ENCODE data around the gene PROK2.

The PROK2 gene, protein sequence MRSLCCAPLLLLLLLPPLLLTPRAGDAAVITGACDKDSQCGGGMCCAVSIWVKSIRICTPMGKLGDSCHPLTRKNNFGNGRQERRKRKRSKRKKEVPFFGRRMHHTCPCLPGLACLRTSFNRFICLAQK

GRCh38 chr3:71784914-71785531, at the start of gene PROK2:
TSS of gene PROK2 (minus strand) at chr3:71785148. CDS start at chr3:71785052, 96 bp downstream.
- DNase-seq, result peak; percentile 38

- no peak for DNase-seq
These were observed 46.7 kb upstream of the PROK2 start for GRCh38 chr3:71831599-71831998.

- no peak for DNase-seq
These were observed 40.8 kb upstream of the PROK2 start for GRCh38 chr3:71825551-71826283.

GRCh38 chr3:71821116-71821515, 36.2 kb upstream of the PROK2 start:
- DNase-seq, result no peak

- no peak for DNase-seq
These were observed 32.3 kb upstream of the PROK2 start for GRCh38 chr3:71817262-71817661.

DNA sequence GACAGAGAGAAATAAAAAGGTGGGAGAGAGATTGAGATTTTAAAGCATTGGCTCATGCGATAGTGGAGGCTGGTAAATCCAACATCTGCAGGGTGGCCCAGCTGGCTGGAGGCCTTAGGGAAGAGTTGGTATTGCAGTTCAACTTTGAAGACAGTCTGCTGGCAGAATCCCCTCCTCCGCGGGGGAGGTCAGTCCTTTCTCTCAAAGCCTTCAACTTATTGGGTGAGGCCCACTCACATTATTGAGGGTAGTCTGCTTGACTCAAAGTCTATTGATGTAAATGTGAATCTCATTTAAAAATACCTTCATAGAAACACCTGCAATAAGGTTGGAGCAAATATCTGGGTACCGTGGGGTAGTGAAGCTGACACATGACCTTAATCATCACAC, 31.8 kb upstream of the PROK2 start:
- no peak for DNase-seq

- DNase-seq, result no peak
These were observed 30.6 kb upstream of the PROK2 start for GRCh38 chr3:71815340-71816067.

- no peak for DNase-seq
These were observed 28.8 kb upstream of the PROK2 start for GRCh38 chr3:71813704-71814103.

DNA sequence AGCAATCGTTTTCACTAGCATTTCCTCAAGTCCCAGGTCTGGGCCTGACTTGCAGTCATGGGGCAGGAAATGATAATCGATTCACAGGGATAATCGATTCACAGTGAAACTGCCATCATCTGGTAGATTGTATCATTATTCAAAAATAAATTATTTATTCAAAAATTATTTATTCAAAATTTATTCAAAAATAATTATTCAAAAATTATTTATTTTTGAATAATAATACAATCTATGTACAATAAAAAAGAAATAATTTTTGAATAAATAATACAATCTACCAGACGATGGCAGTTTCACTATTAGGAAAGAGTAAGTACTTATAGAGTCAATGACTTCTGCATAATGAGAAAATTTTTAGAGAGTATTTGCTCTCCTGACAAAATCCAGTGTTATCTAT, 28.1 kb upstream of the PROK2 start:
- no peak for DNase-seq

GRCh38 chr3:71810056-71810455, 25.1 kb upstream of the PROK2 start:
- DNase-seq, result no peak

GRCh38 chr3:71809321-71810026, 24.5 kb upstream of the PROK2 start:
- no peak for DNase-seq

- DNase-seq, result no peak
These were observed 21.8 kb upstream of the PROK2 start for GRCh38 chr3:71806736-71807135.

DNA sequence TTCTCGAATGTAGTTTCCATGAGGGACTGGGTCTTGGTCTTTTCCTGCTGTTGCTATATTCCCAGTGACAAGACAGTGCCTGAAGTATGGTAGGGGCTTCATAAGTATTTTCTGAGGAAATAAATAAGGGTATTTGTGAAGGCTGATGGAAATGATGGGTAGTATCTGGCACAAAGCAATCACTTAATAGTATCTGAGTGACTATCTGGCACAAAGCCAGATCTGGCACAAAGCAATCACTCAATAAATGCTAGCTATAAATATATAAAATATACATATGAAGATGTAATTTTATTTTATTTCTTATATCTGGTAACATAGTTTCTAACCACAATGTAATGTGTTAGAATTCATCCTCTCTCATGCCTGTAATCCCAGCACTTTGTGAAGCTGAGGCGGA, 20.7 kb upstream of the PROK2 start:
- no peak for DNase-seq

DNA sequence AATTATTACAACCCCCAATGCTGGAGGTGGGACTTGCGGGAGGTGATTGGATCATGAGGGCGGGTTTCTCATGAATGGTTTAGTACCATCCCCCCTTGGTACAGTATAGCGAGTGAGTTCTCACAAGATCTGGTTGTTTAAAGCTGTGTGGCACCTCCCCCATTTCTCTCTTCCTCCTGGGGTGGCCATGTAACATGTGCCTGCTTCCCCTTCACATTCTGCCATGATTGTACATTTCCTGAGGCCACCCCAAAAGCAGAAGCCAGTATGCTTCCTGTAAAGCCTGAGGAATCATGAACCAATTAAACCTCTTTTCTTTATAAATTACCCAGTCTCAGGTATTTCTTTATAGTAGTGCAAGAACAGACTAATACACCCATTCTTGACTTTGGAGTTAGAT, 20.3 kb upstream of the PROK2 start:
- DNase-seq, result no peak

DNA sequence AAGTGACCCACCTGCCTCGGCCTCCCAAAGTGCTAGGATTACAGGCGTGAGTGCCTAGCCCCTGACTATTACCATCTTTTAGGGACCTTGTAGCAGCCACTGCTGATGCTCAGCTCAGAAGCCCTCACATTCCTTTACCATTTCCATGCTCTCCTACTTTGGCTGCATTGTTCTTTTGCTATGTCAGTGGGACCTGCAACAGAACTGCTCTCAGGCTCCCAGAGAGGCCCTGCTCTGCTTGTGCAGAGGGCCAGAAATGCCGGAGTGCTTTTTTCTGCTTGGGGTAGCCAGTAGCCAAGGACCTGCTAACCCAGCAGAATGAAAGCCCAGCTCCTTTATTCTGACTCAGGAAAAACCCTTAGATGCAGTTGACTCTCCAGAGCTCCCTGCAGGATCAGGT, 18.3 kb upstream of the PROK2 start:
- no peak for DNase-seq

DNA sequence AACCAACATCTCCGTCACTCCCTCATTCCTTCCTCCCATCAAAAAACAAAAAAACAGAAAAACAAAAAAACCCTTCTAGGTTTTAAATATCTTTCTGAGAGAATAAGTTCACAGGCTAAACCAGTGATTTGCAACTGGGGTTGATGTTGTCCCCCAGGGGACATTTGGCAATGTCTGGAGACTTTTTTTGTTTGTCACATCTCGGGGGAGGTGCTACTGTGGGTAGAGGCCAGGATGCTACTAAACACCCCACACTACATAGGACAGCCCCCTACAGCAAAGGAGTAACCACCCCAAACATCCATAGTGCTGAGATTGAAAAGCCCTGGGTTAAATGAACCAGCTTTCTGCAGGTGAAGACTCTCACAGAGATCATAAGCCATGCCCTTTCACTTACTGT, 17.0 kb upstream of the PROK2 start:
- DNase-seq, result no peak

GRCh38 chr3:71800023-71800422, 15.1 kb upstream of the PROK2 start:
- no peak for DNase-seq

DNA sequence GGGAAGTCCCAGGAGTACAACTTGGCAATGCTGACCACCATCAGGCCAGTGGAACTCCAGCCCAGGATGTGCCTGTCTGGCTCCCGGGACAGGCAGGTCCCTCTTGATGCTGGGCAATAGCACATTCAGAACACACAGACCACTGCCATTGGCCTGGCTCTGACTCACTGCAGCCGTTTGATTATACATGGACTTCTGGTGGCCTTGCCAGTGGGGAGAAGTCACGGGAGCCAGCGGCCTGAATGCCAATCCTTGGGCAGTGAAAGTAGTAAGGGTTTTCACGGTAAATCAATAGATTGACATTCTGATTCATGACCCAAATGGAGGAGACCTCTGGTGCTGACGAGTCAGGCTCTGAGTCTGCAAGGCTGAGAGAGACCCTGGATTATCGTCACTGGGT, 12.5 kb upstream of the PROK2 start:
- DNase-seq, result no peak

DNA sequence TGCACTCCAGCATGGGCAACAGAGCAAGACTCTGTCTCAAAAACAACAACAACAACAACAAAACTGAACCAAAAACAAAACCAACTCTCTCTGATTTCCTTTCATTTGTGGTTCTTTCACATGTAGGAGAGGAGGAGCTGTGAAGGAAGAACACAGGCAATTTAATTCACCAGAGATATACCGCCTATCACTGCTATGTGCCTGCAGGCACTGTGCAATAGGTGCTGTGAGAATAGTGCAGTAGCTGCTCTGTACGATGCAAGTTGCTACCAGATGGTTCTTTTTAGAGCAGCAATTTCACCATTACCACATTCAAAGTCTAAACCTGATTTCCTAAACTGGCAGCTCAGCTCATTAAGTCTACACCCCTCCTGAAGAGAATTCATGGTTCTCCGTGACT, 11.3 kb upstream of the PROK2 start:
- no peak for DNase-seq

- DNase-seq, result no peak
These were observed 6.7 kb upstream of the PROK2 start for GRCh38 chr3:71791634-71792033.

- DNase-seq, result no peak
These were observed 5.0 kb upstream of the PROK2 start for GRCh38 chr3:71789922-71790321.

DNA sequence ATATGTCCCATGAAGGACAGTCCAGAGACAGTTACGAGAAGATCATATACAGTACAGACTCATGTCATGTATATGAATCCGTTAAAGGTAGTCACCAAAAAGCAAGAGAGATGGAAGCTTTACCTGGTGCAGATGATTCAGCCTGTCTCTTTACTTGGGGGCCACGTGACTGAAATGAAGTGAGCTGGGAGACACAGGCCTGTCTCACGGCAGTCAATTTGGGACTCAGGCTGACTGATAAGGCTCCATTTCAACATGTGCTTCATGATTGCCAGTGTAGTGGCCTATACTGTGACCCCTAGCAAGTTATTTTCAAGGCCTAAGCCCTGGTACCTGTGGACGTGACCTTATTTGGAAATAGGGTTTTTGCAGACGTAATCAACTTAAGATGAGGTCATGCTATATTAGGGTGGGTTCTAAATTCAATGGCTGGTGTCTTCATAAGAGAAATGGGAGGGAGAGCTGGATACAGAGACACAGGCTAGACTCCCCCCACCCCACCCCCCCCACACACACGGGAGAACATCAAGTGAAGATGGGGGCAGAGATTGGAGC, 3.0 kb upstream of the PROK2 start:
- DNase-seq, result no peak

GRCh38 chr3:71786551-71786950, 1.6 kb upstream of the PROK2 start:
- peak; percentile 56 for DNase-seq
